Amygdala (tissue), 56 donors: ENCODE measurements around the gene GNG10.
"Not testable (repeated sequence)": the region's sequence is repeated elsewhere in the genome, so short reads cannot be mapped to it uniquely, and the experiment has no call there.

ENCODE experiments used
- DNase-seq, 56 donors: peaks; one replicate each; lab custom pipeline; 2025; lab: John Stamatoyannopoulos, UW

GNG10 gene

DNA sequence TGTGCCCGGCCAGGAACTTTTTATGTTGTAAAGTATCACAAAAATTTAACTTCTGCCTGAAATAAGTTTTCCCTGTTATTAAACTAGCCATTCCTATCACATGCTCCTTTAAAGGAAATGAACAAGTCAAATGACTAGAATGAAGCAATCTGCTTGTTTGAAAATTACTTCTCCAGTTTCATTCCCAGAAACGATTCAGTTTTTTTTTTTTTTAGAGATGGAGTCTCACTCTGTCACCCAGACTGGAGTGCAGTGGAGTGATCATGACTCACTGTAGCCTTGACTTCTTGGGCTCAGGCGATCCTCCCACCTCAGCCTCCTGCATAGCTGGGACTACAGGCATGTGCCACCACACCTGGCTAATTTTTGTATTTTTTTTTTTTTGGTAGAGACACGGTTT is 13.3 kb upstream of the GNG10 start:
- no peak for DNase-seq

DNA sequence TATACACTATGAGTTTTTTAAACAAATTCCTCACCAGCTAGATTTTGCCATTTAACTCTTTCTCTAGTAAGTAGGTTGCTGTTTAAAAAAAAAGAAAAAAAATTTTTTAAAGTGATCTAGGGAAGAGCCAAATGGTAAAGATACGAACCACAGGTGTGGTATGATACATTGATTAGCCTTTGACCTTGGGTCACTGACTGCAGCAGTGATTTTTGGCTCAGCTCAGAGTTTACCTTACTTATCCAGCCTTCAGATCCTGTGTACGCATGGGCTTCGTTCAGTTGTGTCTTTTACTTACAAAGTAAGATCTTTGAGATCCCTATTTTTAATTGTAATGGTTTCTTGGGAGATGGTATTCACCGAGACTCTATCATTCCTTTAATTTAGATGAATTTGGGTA is 12.4 kb upstream of the GNG10 start:
- no peak for DNase-seq

DNA sequence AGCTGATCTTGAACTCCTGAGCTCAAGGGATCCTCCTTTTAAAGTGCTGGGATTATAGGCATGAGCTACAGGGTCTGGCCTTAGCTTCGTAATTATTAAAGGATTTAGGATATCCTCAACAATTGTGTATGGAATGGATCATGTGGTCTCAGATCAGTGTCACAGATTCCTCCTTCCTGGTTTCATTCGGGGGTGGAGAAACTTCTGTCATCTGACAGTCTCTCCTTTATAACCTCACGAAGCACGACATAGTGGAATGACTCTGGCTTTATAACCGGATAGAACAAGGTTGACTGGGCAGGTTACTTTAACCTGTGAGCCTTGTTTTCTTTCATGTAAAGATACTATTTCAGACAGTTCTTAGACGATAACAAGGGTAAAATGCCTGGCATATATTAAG is 4.4 kb upstream of the GNG10 start:
- no peak for DNase-seq

DNA sequence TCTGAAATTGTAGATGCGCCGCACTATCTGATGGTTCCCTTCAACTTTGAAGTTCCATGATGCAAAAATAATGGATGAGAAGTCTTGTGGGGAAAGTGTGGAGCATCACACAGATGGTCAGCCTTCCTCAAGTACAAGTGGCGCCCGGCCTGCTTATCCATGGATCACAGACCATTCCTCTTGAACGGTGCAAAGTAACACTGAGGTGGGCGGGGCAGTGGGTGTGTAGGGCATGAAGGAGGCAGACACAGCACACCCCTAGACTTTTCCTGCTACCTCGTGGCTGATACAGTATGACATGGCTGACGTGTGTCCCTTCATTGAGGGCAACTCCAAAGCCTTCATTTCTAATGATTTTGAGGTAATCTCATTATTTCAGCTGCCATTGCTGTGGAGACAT is 2.5 kb upstream of the GNG10 start:
- DNase-seq = no peak

DNA sequence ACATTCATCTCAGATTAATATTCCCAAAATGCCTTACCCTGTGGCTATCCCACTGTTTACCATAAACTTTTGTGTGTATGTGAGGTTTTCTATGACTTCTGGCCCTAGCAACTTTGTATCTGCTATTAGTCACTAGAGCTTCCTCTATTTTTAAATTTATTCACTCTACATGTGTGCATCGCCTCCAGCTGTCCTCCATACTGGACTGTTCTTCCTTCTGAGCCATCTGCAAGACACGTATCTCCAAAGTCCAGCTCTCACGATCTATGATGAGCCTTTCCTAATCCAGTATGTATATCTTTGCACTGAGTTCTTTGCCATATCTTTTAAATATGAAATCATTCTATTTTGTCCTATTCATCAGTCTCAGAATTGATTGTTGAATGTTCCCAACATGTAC is 1.7 kb upstream of the GNG10 start:
- DNase-seq = no peak

DNA sequence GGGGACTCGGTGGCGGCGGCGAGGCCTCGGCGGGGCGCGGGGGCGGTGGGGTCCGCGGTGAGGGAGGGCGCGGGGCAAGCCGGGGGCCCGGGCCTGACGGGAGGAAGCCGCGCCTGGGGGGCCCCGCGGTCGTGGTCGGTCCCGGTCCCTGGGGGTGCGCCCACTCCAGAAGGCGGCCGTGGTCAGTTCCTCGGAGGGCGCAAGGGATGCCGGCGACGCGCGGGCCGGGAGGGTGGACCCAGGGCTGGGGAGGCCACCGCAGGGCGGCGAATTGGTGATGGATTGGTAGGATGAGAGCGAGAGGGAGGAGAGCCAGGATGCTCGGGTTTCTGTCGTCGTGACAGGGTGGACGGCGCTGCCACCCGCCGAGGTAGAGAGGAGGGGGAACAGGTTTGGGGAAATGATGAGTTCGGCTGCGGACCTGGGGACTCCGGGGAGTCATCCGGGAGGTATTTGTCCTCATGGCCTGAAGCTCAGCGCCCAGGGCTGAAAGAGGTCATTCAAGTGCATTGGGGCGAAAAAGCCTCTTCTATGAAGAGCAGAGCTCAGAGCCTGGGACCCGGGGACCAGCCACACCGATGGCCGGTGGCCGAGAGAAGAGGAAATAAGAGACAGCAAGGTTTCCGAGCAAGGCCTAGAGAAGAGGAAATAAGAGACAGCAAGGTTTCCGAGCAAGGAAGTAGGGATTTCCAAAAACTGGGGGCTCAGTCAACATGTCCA is 557 bp downstream of the GNG10 start:
- peak in 39 of 56 donors; percentile 2 to 69 (median 34) for DNase-seq

DNA sequence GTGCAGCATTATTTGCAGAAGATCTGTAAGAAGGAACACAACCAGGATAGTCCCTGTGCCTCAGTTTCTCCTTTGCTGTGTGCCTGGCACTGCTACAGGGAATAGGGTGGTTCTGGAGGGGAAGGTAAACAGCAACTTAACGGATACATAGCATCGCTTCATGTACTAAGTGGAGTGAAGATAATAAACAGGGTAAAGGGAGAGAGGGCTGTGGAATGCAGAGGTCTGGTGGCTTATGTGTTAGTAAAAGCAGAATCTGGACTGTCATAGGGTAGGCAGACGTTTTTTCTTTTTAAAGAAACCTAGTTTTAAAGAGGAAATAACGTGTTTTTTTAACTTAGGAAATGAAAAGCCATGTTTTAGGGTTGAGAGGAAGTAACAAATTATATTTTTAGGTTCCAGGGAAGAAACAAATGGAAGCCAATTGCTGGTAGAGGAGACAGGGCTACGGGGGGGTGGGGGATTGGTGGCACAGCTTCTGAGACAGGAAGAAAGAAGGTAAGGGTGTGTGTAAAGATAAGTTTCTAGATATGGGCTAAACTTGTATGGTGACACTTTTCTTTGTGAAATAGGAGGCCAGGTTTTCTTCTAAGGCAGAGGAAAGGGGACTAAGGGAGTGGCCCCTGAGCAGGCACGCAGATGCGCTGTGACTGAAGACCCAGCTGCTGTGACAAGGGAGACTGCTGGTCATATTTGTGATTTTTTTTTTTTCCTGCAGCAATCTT is 1.3 kb downstream of the GNG10 start:
- peak in 1 of 56 donors; percentile 36 for DNase-seq

DNA sequence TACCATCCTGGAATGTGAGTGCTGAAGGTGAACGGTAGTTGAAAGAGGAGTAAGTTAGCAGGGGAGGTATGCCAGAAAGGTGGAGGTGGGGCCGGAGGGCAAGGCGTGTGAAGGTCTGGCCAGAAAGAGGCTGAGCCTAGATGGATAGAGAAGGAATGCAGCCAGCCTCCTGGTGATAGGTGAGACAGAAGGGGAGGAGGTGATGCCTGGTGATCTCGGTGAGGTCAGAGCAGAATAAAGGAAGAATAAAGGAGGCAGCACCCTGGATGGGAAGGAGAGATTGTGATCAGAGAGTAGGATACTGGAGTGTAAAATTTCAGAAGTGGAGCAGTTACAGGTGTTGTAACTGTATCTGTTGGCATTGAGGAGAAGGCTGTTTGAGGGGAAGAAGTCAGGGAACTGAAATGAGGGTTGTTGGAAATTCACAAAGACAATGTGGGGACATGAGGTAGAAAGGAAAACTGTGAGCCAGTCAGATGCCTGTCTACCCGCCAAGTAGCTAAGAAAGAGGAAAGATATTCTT is 2.0 kb downstream of the GNG10 start:
- no peak for DNase-seq

DNA sequence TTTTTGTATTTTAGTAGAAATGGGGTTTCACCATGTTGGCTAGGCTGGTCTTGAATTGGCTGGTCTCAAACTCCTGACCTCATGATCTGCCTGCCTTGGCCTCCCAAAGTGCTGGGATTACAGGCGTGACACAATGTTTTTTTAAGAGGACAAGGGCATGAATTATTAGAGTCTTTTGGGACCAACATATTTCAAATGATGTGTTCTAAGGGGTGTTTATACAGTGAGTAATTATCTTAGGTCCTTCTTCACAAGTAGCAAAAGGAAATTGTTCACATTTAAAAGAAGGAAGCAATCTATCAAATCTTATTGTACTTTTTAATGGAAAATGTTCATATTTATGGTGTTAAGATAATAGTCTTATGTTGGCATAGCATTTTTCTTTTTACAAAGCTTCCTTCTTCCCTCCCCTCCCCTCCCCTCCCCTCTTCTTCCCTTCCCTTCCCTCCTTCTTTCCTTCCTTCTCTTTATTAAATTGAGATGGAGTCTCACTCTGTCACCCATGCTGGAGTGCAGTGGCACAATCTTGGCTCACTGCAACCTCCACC is 6.7 kb downstream of the GNG10 start:
- no peak for DNase-seq

DNA sequence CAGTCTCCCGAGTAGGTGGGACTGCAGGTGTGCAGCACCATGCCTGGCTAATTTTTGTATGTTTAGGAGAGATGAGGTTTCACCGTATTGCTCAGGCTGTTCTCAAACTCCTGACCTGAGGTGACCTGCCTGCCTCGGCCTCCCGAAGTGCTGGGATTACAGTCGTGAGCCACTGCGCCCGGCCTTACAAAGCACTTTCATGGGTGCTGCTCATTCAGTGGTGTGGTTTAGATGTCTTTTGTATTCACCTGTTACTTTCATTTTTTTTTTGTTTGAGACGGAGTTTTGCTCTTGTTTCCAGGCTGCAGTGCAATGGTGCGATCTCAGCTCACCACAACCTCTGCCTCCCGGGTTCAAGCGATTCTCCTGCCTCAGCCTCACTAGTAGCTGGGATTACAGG is 7.2 kb downstream of the GNG10 start:
- DNase-seq = not testable (repeated sequence)

DNA sequence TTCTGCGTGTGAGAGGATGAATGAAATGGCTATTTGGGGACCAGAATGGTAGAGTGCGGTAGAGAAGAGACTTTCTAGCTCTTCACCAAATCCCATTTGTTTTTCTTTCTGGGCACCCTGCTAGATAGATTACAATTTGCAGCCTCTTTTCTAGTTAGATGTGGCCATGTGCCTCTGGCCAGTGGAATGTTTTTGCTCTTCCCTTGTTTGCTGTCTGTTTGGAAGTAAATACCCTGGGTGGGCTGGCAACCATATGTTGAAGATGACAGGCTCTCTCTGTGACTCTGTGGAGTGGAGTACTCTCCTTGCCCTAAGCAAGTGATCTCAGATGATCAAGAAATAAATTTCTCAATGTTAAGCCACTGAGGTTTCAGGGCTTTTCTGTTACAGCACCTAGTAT is 12.9 kb downstream of the GNG10 start:
- no peak for DNase-seq

DNA sequence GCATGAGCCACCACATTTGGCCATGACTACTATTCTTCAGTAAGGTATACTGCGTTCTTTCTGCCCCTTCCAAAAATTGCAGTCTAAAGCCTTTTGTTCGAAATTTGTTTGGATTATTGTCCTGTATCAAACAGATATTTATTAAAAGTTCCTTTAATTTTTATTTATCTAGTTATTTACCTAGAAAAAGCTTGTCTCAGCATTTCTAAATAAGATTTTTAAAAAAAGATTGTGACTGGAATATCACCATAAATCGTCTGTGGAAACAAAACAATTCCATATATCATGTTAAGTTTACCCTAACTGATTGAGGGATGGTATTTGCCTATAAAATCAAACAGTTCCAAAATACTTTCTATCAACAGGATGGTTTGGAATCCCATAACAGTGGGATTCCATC is 14.7 kb downstream of the GNG10 start:
- DNase-seq = no peak

DNA sequence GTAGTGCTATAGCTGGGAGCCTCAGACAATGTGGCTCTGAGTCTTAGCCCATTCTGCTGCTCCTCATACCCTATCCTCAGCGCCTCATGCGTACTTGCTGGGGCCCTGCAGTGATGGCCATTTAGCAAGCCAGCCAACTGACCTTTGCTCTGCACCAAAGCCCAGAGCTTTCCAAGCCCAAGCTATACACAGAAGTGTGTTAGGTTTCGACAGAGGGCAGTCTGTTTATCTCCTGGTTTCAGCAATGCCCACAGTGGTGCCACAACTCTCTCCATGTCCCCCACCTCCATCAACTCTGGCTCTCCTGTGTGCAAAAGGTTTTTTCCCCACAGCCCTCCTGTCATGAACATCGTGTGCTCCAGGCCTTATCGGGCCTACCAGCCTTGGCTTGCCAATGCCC is 16.9 kb downstream of the GNG10 start:
- no peak for DNase-seq

DNA sequence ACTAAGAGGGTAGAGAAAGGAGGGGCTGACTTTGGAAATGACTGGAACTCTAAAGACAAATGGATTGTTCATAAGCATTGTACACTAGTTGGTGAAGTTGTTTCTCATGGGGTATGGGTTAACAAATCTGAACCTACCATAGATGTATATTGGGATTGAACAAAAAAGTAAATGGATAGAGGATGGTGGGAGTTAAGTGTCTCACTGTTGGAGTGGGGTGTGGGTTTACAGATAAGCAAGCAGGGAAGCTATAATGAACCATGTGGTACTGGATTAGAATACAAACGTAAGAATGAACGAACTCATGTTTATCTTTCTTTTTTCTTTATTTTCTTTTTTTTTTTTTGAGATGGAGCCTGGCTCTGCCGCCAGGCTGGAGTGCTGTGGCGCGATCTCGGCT is 17.8 kb downstream of the GNG10 start:
- DNase-seq = no peak

DNA sequence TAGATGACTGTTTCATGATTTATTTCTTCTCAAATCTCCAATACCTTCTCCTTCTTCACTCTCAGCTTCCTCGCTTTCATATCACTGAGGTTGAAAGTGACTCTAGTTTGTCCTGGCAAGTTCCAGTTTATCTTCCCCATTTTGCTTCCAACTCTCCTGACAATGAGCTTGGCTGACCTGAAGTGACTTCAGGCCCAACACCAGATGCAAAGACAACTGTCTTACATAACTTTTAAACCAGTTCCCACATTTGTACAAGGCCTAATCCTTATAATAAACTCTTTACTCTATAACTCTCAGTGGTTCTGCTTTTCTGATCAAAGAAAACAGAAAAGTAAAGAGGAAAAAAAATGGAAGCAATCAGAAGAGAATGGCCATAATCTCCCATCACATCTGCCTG is 22.0 kb downstream of the GNG10 start:
- DNase-seq = no peak

DNA sequence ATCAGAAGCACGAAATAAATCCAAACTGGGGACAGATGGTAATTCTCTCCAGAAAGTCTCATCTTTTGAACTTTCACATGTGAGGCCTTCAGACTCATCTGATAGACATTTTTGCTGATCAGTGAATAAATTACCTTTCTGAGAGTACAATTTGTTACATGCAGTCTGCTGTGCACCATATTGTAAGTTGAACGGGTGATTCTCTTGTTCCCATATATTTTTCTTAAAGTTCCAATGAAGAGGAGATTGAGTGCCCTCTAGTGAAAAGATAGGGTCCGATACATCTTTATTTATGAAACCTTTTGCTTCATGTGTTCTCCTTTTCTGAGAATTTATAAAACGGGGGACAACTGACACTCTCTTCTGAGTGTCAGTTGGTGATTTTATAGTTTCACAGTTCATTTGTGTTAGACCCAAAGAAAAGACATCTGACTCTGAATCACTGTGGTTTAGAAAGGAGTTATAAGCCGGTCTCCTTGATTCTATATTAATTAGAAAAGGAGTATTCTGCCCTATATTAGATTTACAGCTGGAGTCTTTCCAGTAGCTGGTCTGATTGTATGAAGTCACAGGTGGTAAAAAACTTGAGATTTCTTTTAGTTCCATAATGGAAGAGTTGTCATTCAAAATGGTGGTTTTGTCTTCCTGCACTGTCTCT is 30.4 kb downstream of the GNG10 start:
- no peak for DNase-seq

DNA sequence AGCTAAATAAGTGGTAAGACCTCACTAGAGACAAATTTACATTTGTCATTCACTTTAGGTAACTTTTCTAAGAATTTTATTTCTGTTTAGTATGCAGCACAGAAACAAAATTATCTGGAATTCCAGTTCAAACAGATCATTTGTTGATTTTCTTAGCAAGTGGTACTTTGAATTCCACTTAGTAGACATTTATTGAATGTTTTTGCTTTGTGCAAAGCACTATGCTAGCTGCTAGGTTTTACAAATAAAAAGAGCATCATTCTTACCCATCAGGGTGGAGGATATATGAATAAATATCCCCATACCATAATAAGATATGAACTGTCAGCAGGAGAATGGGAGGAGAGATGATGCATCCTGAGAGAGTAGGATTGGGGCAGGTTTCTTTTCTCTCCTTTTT is 35.4 kb downstream of the GNG10 start:
- DNase-seq = no peak

DNA sequence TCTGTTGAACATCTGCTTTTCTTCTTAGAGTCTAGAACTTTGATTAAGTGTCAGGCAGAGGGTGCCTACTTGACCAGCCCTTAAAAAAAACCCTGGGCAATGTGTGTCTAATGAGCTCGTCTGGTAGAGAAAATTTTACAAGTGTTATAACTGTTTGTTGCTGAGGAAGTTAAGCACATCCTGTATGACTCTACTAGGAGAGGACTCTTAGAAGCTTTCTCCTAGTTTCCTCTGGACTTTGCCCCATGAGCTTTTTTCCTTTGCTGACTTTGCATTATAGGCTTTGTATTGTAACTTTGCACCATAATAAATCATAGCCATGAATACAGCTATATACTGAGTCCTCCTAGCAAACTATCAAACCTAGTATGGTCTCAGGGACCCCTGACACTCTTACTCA is 39.4 kb downstream of the GNG10 start:
- no peak for DNase-seq

DNA sequence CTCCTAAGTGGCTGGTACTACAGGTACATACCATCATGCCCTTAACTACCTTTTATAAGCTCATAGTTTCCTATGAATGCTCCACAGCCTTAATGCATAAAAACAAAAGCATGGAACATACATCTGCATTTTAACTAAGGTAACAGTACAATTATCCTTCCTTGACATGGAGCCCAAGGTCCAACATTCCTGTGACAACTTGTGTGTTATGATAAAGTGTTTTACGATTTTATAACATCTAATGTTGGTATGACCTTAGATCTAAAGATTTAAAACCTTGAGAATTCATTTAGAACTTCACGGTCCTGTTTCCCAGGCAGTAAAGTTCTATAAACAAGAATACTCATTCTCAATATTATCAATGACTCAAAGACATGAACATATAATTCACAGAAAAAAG is 43.1 kb downstream of the GNG10 start:
- DNase-seq = no peak

DNA sequence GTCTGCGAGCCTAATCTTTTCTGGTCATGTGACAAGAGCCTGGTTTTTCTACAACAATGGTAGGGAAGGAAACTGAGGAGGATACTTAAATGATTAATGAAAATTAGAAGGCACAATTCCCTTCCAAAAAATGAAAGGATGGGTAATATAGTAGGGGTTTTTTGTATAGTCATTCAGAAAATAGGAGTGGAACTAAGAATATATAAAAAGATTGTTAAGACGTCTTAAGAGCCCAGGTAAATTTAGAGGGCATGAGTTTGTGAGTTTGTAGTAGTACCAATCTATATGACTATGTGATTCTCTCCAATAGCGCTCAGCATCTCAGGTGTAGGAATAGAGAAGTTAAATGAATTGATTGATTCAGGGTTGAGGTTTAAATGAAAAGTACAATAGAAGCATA is 50.1 kb downstream of the GNG10 start:
- no peak for DNase-seq

DNA sequence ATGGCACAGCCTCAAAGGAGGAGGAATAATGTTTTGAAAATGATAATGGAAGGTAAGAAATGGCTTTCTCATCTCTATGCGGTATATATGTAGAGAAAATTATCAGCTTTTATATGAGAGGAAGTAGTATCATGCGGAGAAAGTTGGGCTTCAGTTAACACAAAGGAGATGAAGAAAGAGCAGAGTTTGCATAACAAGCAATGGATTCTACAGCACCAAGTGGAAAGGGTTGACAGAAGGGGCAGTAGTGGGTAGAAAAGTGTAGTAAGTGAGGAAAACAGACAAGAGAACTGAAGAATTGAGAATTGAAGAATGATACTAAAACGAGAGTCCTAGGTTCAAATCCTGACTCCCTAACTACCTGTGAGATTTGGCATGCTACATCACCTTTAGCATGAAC is 51.0 kb downstream of the GNG10 start:
- no peak for DNase-seq
